H9 (cell line): Measurements from ENCODE around the gene TRIM54. TPM values are rescaled to one million over a fixed set of nuclear protein-coding genes. Genes with fewer than 3 reads are reported as not detected.

Experiments used
- DNase-seq: peaks from one replicate; pipeline ENCODE4 v3.0.0-alpha.2; 2017
- H2AFZ ChIP-seq: one replicate; pipeline ENCODE4 v1.6.1; 2013; ENCODE audit warnings: mild to moderate bottlenecking, low read length, control low read depth, moderate library complexity
- H2AK5ac ChIP-seq: 2 replicates; pipeline ENCODE4 v1.6.1; 2013; ENCODE audit warnings: low read length, control low read depth, mixed read lengths; ENCODE audit not compliant: insufficient read length
- H2BK120ac ChIP-seq: one replicate; pipeline ENCODE4 v1.6.1; 2013; ENCODE audit warnings: low read depth, mild to moderate bottlenecking, low read length, control low read depth, inconsistent platforms; ENCODE audit not compliant: poor library complexity, severe bottlenecking
- H2BK12ac ChIP-seq: 2 replicates; pipeline ENCODE4 v1.6.1; 2013; ENCODE audit warnings: low read length, control low read depth, mixed read lengths, low read depth; ENCODE audit not compliant: insufficient read length
- H2BK15ac ChIP-seq: 2 replicates; pipeline ENCODE4 v1.6.1; 2013; ENCODE audit warnings: low read depth, low read length, control low read depth
- H2BK20ac ChIP-seq: one replicate; pipeline ENCODE4 v1.6.1; 2013; ENCODE audit warnings: low read depth, mild to moderate bottlenecking, low read length, control low read depth, inconsistent platforms; ENCODE audit not compliant: poor library complexity, severe bottlenecking
- H2BK5ac ChIP-seq: 2 replicates; pipeline ENCODE4 v1.6.1; 2013; ENCODE audit warnings: low read length, control low read depth, mixed read lengths; ENCODE audit not compliant: insufficient read length
- H3K14ac ChIP-seq: 2 replicates; pipeline ENCODE4 v1.6.1; 2013; ENCODE audit warnings: low read length, control low read depth; ENCODE audit not compliant: insufficient read depth
- H3K18ac ChIP-seq: 2 replicates; pipeline ENCODE4 v1.6.1; 2013; ENCODE audit warnings: low read depth, mild to moderate bottlenecking, mixed read lengths, low read length, control low read depth; ENCODE audit not compliant: insufficient read length
- H3K23ac ChIP-seq: 2 replicates; pipeline ENCODE4 v1.6.1; 2013; ENCODE audit warnings: low read length, control low read depth, mixed read lengths, low read depth; ENCODE audit not compliant: insufficient read length
- H3K23me2 ChIP-seq: 2 replicates; pipeline ENCODE4 v1.6.1; 2013; ENCODE audit warnings: low read depth, mild to moderate bottlenecking, mixed read lengths, low read length, control low read depth; ENCODE audit not compliant: insufficient read length, poor library complexity, severe bottlenecking
- H3K27ac ChIP-seq: 2 replicates; pipeline ENCODE4 v1.5.1; 2013; ENCODE audit warnings: low read length, control low read depth, mixed read lengths, low read depth; ENCODE audit not compliant: insufficient read length
- H3K27me3 ChIP-seq: 2 replicates; pipeline ENCODE4 v1.6.1; 2013; ENCODE audit warnings: low read length, control low read depth, inconsistent platforms; ENCODE audit not compliant: insufficient read depth
- H3K4ac ChIP-seq: 2 replicates; pipeline ENCODE4 v1.6.1; 2013; ENCODE audit warnings: low read depth, mild to moderate bottlenecking, control low read depth, inconsistent platforms, low read length, moderate library complexity
- H3K4me1 ChIP-seq: 2 replicates; pipeline ENCODE4 v1.6.1; 2013; ENCODE audit warnings: low read length, control low read depth, inconsistent platforms; ENCODE audit not compliant: insufficient read depth
- H3K4me2 ChIP-seq: 2 replicates; pipeline ENCODE4 v1.6.1; 2013; ENCODE audit warnings: low read length, control low read depth, mixed read lengths; ENCODE audit not compliant: insufficient read length, insufficient read depth
- H3K56ac ChIP-seq: 2 replicates; pipeline ENCODE4 v1.6.1; 2013; ENCODE audit warnings: low read depth, mild to moderate bottlenecking, mixed read lengths, low read length, control low read depth; ENCODE audit not compliant: insufficient read length
- H3K79me1 ChIP-seq: 2 replicates; pipeline ENCODE4 v1.6.1; 2013; ENCODE audit warnings: low read depth, mild to moderate bottlenecking, moderate library complexity, low read length, control low read depth, inconsistent platforms; ENCODE audit not compliant: insufficient read depth, poor library complexity, severe bottlenecking
- H3K79me2 ChIP-seq: 2 replicates; pipeline ENCODE4 v1.6.1; 2013; ENCODE audit warnings: low read length, control low read depth, inconsistent platforms; ENCODE audit not compliant: insufficient read depth
- H3K9ac ChIP-seq: 2 replicates; pipeline ENCODE4 v1.6.1; 2013; ENCODE audit warnings: low read length, control low read depth, mixed read lengths; ENCODE audit not compliant: insufficient read length; ENCODE audit errors: extremely low read depth
- H3K9me3 ChIP-seq: one replicate; pipeline ENCODE4 v1.6.1; 2013; ENCODE audit warnings: low read depth, low read length, inconsistent platforms; ENCODE audit not compliant: control insufficient read depth
- H3T11ph ChIP-seq: one replicate; pipeline ENCODE4 v1.6.1; 2013; ENCODE audit warnings: mild to moderate bottlenecking, low read length, control low read depth, inconsistent platforms
- H4K20me1 ChIP-seq: one replicate; pipeline ENCODE4 v1.6.1; 2013; ENCODE audit not compliant: control insufficient read depth, insufficient read length, insufficient read depth
- H4K5ac ChIP-seq: 2 replicates; pipeline ENCODE4 v1.6.1; 2013; ENCODE audit warnings: low read depth, mild to moderate bottlenecking, mixed read lengths, low read length, control low read depth; ENCODE audit not compliant: insufficient read length
- H4K8ac ChIP-seq: replicated peaks from 2 replicates; pipeline ENCODE4 v1.6.1; 2013; ENCODE audit warnings: low read length, control low read depth, mixed read lengths, low read depth; ENCODE audit not compliant: insufficient read length
- H4K91ac ChIP-seq: 2 replicates; pipeline ENCODE4 v1.6.1; 2013; ENCODE audit warnings: low read depth, mild to moderate bottlenecking, moderate library complexity, mixed read lengths, low read length, control low read depth; ENCODE audit not compliant: insufficient read length
- H3K27ac Mint-ChIP-seq, 3 experiments: 2 replicates in 2 of 3; 3 replicates in 1 of 3; pipeline ENCODE4 v1.8.0; 2020 to 2021; ENCODE audit warnings: mixed read lengths in 3 of 3, mild to moderate bottlenecking in 1 of 3, moderate library complexity in 1 of 3
- H3K27me3 Mint-ChIP-seq: 2 replicates; pipeline ENCODE4 v1.8.0; 2021; ENCODE audit warnings: low read depth, mild to moderate bottlenecking, moderate library complexity, mixed read lengths
- H3K36me3 Mint-ChIP-seq, 3 experiments: 2 replicates in 2 of 3; 3 replicates in 1 of 3; pipeline ENCODE4 v1.8.0; 2020 to 2021; ENCODE audit warnings: low read depth in 3 of 3, mixed read lengths in 3 of 3; ENCODE audit not compliant: insufficient read depth in 1 of 3
- H3K4me1 Mint-ChIP-seq, 2 experiments: 2 replicates each; pipeline ENCODE4 v1.8.0; 2020; ENCODE audit warnings: mixed read lengths in 2 of 2
- H3K4me3 Mint-ChIP-seq, 2 experiments: 2 replicates in 1 of 2; 3 replicates in 1 of 2; pipeline ENCODE4 v1.8.0; 2020 to 2021; ENCODE audit warnings: mild to moderate bottlenecking in 2 of 2, mixed read lengths in 2 of 2, moderate library complexity in 1 of 2
- H3K9me3 Mint-ChIP-seq, 2 experiments: 2 replicates in 1 of 2; 3 replicates in 1 of 2; pipeline ENCODE4 v1.8.0; 2020; ENCODE audit warnings: mild to moderate bottlenecking in 2 of 2, mixed read lengths in 2 of 2, moderate library complexity in 1 of 2
- CTCF ChIP-seq: fragments of 200-600 bp; sonication (generic); conservative IDR thresholded peaks from 3 replicates; pipeline ENCODE4 v1.8.0; 2021; ENCODE audit warnings: antibody characterized with exemption, mild to moderate bottlenecking
- WGBS: extraction: QIAGEN DNeasy Blood & Tissue Kit; methylation state at CpG from one replicate; pipeline ENCODE4 v1.1.7; 2013; ENCODE audit warnings: missing lambda C conversion rate, low lambda C conversion rate, mixed read lengths; ENCODE audit not compliant: insufficient read length; ENCODE audit errors: extremely low coverage; 5-methylcytosine and 5-hydroxymethylcytosine counted together
- total RNA-seq: library from RNA; stranded (reverse); gene quantifications from 2 replicates; pipeline ENCODE4 v1.2.1, GENCODE V29; 2021

TRIM54 gene
- total RNA-seq, 1 experiment from 2014 or later, result 5.0 TPM

- Histone ChIP-seq H3K9ac (no peak overlapping the region), H2BK20ac (no peak overlapping the region), H3K79me2 (no peaks in the 10 kb centered on the region), H2AFZ (no peak overlapping the region), H3K4me2 (peak overlapping the region; percentile 32), H3K27ac (no peak overlapping the region), H3K9me3 (no peaks in the 10 kb centered on the region), H2BK5ac (no peak overlapping the region), H3K14ac (no peak overlapping the region), H3K4ac (no peak overlapping the region), H4K8ac (no peak overlapping the region), H3K4me1 (no peaks in the 10 kb centered on the region), H3K79me1 (no peaks in the 10 kb centered on the region), H3K27me3 (no peaks in the 10 kb centered on the region), H3K56ac (no peak overlapping the region), H3K23ac (no peak overlapping the region), H2BK120ac (no peak overlapping the region), H4K5ac (no peak overlapping the region), H2BK15ac (no peak overlapping the region), H3K23me2 (no peaks in the 10 kb centered on the region), H3K18ac (no peak overlapping the region), H4K91ac (no peak overlapping the region), H2AK5ac (no peak overlapping the region), H3T11ph (no peak overlapping the region), H4K20me1 (no peaks in the 10 kb centered on the region), H2BK12ac (no peak overlapping the region)
- DNase-seq, result no peak
- H3K4me1 Mint-ChIP-seq, result peaks cover 13 to 18% of the 10 kb centered on the region in 2 experiments
- no peaks in the 10 kb centered on the region for H3K9me3 Mint-ChIP-seq
- no peak for TF ChIP-seq CTCF
- peaks cover 40% of the 10 kb centered on the region for H3K27me3 Mint-ChIP-seq
- H3K36me3 Mint-ChIP-seq, result no peaks in the 10 kb centered on the region
- H3K4me3 Mint-ChIP-seq, result peak overlapping the region; percentile 34 to 73; a peak in 4 of 5 replicates
- no CpG with 5 or more reads among the region's 13 CpGs for WGBS
- peak overlapping the region in 1 of 3 experiments; percentile 44; a peak in 2 of 7 replicates for H3K27ac Mint-ChIP-seq
These were observed 31.4 kb upstream of the TRIM54 start for GRCh38 chr2:27250652-27251379.
